HG02973 (cell line): Measurements from ENCODE around the gene CDH5.
"Not testable (repeated sequence)": the region's sequence is repeated elsewhere in the genome, so short reads cannot be mapped to it uniquely, and the experiment has no call there.

ENCODE experiments used
- ATAC-seq: cut with Tn5 transposase; IDR thresholded peaks from one replicate; pipeline ENCODE4 v1.9.1; 2021; ENCODE audit warnings: moderate library complexity; ENCODE audit not compliant: unreplicated experiment

Gene CDH5

GRCh38 chr16:66435896-66436295, 69.4 kb downstream of the CDH5 start:
- no peak for ATAC-seq

GRCh38 chr16:66437391-66437945, 71.0 kb downstream of the CDH5 start:
- no peak for ATAC-seq

GRCh38 chr16:66438536-66438935, 72.0 kb downstream of the CDH5 start:
- no peak for ATAC-seq

- no peak for ATAC-seq
Measured at GRCh38 chr16:66439051-66439730, 72.7 kb downstream of the CDH5 start.

- no peak for ATAC-seq
Measured at GRCh38 chr16:66440271-66440802, 73.8 kb downstream of the CDH5 start.

GRCh38 chr16:66440970-66441369, 74.5 kb downstream of the CDH5 start:
- no peak for ATAC-seq

GRCh38 chr16:66441586-66442375, 75.3 kb downstream of the CDH5 start:
- no peak for ATAC-seq

- ATAC-seq = no peak
Measured at GRCh38 chr16:66442502-66443268, 76.2 kb downstream of the CDH5 start.

GRCh38 chr16:66443269-66443652, 76.8 kb downstream of the CDH5 start:
- no peak for ATAC-seq

- ATAC-seq = no peak
Measured at GRCh38 chr16:66444049-66444481, 77.6 kb downstream of the CDH5 start.

GRCh38 chr16:66446737-66447136, 80.2 kb downstream of the CDH5 start:
- ATAC-seq = no peak

- no peak for ATAC-seq
Measured at GRCh38 chr16:66447491-66447890, 81.0 kb downstream of the CDH5 start.

- ATAC-seq = no peak
Measured at GRCh38 chr16:66451548-66451947, 85.1 kb downstream of the CDH5 start.

- ATAC-seq = not testable (repeated sequence)
Measured at GRCh38 chr16:66453230-66453629, 86.7 kb downstream of the CDH5 start.
